Hepatic stellate cell (primary cell): ENCODE results near the gene PAK1.
"Not testable (repeated sequence)": the region's sequence is repeated elsewhere in the genome, so short reads cannot be mapped to it uniquely, and the experiment has no call there.

Experiments
- DNase-seq: peaks from one replicate; pipeline ENCODE4 v3.0.0; 2011; ENCODE audit warnings: low spot score

Gene PAK1

DNA sequence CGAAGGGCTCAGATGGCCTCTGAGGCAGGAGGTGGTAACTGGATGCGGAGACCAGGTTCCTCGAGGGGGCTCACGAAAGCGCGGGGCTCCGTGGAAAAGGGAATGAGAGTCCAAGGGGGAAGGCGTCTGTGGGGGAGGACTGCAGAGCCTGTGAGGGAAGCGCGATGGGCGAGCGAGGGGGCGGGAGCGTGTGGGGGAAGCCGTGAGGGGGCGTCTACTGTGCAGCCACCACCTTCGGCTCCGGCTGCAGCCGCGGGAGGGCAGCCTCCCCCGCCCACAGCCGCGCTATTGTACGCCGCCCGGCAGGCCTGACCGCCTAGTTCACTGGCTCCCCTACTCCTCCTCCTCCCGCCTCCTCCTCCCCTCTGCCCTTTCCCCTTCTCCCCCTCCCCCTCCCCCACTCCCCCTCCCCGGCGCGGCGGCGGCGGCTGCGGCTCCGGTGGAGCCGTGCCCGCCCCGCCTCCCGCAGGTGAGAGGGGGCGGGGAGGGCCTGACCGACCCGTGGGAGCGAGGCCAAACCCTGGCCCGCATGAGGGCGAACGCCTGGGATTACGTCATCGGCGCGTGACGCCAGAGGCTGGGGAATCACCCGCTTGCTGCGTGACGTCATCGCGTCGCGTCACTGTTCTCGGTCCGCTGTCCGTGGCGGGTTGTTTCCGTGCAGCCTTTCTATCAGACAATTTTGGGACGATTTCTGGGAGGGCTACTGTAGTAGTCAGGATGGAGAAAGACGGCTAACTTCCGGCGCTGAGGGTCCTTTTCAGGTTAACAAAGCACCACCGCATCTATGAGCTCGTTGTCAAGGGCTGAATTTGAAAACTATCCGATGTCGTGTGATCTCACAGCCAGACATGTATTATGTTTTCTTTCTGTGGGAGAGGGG, at the start of gene PAK1:
Gene PAK1 (minus strand): TSS at position 294 of the 883 bp plus-strand sequence. CDS start 81,574 bp downstream, outside the sequence.
- peak; percentile 83 for DNase-seq

DNA sequence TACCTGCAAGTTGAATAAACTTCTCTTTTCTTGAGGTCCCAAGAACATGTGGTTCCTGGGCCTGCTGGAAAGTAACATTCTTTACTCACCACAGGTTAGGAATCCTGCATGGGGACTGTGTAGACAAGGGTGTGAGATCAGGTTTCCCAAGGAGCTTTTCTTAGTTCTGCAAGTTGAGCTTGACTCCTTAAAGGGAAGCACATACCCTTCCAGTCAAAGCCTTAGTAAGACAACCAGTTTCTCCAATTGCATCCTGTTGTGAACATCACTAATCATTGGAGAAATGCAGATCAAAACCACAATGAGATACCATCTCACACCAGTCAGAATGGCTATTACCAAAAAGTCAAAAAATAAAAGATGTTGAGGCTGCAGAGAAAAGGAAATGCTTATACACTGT, 48.3 kb upstream of the PAK1 start:
- DNase-seq: no peak

DNA sequence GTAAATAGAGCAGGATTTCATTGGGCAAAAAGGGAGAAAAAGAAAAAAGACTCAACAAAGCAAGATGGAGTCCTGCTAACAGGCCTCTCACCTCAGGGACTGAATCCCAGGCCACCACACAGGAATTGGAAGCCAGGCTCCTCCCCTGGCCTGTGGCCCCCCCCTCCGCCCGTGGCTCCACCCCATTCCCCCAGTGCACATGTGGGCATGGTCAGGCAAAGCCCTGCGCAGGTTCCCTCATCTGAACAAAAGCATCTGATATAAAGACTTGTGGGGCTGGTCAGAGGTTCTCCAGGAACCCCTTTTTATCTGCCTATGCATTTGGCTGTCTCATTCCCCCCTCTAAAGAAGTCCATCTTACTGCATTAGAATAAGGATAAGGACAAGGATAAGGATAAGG, 46.0 kb upstream of the PAK1 start:
- DNase-seq: no peak

DNA sequence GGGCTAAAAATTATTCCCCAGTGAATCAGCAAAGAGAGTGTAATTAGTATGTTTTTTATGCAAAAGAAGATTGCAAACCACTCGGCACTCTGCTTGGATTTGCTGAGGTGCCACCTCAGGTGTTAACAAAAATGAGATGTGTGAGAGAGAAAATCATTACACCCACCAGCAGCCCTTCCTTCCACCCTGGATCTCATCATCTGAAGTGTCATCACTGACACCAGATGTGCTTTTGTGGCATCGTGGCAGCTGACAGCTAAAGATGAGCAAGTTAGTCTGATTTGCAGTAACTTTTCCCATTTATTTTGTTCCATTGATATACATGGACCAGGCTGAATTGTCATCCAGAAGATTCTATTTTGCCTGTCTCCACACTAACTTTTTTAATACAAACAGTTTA, 44.6 kb upstream of the PAK1 start:
- no peak for DNase-seq

DNA sequence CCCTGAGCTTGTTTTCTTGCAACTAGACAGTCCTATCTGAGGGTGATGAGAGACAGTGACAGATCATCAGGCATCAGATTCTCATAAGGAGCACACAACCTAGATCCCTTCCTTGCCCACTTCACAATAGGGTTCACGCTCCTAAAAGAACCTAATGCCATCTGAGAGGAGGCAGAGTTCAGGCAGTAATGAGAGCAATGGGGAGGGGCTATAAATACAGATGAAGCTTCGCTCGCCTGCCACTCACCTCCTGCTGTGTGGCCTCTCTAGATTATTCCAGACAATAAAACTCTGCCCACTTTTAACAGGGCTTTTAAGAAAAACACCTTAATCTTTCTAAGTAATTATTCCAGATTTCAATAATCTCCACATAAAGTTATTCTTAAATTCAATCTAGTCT, 43.9 kb upstream of the PAK1 start:
- no peak for DNase-seq

DNA sequence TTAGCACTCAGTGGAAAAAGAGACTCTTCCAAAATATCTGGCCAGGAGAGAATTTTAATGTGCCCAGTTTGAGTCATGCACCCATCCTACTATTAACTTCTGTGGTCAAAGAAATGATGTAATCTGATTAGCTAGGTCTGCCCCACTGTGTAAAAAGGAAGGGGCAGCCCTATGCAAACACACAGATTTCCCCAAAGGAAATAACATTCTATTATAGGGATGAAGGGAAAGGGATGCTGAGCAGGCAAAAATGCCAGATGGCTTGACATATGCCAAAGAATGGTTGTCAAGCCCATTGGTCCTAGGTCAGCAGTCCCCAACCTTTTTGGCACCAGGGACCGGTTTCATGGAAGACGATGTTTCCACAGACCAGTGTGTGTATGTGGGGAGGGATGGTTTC, 43.3 kb upstream of the PAK1 start:
- no peak for DNase-seq

DNA sequence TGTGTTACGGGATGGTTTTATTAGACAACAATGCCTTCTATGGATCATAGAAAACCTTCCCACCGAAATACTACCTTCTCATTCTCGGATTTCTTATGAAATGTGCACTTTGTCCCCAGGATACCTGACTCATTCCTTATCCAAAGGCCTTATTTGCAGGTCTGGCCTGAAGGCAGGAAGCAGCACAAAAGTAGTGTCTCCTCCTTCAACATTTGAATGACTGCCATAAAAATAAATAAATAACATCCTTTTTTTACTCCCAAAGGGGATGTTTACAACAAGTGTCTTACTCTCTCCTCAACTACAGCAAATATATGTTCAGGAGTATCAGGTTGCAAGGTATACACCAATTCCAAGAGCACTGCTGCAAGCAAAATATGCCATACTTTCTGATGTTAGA, 41.6 kb upstream of the PAK1 start:
- DNase-seq: no peak

DNA sequence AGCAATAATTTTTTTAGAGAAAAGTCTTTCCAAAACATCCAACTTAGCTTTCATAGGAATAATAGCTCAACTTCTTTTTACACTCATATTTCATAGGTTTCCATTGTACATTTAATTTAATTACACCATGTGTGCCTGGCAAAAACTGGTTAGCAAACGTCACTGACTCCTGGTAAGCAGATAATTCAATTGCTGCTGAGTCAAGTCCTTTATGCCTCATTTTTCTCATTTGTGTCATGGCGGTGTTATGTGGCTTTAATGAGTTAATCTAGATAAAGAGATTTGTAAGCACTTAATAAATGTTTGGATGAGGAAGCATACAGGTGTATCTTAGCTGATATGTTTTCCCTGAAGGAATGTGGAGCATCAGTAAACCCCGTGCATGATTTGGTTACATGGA, 41.2 kb upstream of the PAK1 start:
- DNase-seq: no peak

DNA sequence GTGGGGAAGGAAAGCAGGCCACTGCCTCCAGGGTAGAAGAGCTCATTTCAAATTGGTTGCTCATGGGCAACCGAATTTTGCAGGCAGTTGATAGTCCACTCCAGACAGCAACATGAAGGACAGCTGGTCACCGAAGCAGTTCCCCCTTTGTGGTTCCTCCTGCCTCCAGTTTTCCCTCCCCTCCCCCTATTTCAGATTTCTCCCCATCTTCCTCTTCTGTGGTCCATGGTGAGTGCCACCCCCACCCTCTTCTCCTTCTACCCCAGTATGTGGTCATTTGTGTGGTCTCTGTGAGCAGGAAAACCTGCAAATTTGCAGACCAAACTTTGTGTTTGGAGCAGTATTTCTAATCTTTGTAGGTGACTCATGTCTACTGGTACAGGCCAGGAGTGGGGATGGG, 38.2 kb upstream of the PAK1 start:
- DNase-seq: no peak

DNA sequence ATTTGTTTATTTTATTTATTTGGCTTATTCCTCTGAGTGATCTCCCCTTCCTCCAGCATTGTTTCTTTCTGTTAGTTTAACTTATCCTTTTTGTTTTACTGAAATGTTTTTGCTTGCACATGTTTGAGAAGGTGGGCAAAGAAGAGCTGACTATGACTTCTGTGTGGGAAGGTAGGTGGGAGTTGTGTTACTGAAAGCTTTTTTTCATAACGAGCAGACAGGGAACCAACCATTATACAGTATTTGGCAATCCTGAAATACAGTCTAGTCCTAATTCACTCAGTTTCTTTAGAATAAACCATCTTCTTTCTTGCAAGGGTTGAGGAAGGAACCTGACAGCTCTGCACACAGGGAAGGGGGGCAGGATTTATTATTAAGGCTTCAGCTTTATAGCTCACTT, 37.0 kb upstream of the PAK1 start:
- no peak for DNase-seq

DNA sequence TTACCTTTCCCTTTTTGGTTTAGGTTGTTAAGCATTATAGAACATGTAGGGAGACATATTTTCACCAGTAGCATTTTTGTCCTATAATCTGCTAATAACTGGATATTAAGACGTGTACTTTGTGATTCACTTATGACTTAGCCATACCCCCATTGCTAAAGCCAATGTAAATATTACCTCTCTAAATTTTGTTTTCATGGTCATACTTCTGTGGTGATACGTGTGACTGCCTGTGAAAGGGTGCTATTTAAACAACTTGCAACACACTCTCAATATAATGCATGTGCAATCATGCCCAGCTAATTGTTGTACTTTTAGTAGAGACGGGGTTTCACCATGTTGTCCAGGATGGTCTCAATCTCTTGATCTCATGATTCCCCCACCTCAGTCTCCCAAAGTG, 36.2 kb upstream of the PAK1 start:
- DNase-seq: no peak

DNA sequence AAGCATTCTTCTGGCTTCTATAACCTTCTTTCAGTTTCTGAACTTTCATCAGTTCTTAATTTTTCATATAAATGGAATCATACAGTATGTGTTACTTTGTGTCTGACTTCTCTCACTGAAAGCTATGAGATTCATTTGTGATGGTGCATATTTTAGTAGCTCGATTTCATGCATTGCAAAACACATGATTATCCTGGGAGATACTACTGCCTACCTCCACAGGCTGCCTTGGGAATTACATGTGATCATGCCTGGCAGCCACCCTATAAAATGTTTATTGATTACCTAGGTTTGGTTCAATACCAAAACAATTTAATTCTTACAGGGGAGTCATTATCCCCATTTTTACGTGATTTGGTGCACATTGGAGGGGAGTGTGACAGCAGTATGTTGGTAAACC, 34.1 kb upstream of the PAK1 start:
- DNase-seq: no peak

DNA sequence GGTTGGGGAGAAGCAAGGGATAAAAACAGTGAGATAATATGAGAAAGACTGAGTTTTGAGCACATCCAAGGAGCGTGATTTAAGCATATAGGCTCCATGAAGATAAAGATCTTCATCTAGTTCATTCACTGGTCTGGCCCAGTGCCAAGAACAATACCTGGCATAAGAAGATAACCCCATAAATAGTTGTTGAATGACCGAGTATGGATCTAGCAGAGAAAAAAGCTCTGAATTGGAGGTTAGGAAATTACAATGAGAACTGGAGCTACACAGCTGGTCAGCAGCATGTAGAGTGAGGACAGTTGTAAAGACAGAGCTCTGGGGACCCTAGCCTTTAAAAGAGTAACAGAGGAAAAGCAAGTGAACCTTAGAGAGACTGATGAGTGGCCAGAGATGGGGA, 33.0 kb upstream of the PAK1 start:
- no peak for DNase-seq

DNA sequence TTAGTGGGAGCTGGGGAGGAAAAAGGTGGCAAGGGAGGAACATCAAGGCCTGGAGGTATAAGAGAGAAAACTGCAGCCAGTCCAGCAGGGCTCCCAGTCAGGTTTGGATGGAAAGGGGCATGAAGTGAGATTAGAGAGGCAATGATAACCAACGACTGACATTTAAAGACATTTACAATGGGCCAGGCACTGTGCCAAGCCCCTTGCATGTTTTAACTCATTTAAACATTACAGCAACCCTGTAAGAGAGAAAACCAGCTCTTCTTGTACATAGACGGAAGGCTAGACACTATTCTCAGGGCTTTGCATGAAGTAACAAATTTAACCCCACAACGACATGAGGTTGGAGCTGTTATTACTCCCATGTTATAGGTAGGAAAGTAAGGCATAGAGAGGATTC, 32.1 kb upstream of the PAK1 start:
- no peak for DNase-seq

DNA sequence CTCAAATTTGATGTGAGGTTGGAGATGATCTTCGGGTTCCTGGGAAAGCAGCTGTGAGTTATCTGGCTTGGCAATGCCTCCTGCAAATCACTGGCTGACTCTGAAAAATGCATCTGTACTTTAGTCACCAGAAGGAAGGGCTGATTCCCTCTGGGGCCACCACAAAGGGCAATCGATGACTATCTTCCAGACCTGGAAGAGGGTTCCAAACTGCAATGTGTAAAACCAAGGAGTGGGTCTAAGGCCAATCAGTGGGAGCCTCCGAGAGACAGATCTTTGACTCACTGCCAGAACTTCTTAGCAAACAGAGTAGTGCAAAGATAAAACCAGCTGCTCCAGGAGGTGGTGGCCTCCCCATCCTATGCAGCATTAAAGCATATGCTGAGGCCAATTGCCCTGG, 29.1 kb upstream of the PAK1 start:
- peak; percentile 22 for DNase-seq

DNA sequence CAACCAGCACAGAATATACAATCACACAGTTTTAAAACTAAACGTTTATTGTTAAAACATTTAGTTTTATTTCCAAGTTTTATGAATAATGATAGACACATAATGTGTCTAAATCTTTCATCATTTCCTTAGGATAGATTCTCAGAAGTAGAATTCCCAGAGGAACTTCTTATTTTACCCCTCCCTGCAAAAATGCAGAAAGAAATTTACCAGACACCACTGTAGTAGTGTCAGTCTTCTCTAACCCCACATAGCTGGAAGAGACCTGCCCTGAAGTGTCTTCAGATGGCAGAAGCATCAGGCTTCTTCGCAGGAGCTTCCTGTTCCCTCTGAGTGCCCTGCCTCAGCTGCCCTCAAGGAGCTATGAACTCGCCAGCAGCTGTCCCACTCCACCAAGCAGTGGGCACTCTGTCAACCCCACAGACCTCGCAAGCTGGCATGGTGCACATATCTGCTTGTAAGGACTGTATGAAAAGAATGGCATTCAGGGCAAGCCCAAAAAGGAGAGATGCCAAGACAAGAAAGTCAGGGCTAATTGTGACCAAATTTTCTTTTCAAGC, 28.5 kb upstream of the PAK1 start:
- no peak for DNase-seq

DNA sequence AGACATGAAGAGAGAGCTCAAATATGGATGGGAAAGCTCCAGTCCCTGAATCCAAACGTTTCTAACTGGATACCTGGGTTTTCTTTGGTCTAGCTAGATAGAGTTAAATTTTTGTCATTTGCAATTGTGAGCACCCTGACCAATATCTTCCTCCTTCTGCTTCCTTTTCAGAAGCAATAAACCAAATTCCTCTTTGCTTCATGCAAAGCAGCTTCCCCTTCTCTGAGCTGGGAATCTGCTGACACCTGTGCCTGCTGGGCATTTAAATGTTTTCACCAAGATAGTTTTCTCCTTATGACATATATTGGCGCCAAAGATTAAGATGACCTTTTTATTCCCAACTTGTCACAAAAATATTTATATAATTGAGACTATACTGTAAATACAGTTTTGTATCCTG, 27.9 kb upstream of the PAK1 start:
- no peak for DNase-seq

DNA sequence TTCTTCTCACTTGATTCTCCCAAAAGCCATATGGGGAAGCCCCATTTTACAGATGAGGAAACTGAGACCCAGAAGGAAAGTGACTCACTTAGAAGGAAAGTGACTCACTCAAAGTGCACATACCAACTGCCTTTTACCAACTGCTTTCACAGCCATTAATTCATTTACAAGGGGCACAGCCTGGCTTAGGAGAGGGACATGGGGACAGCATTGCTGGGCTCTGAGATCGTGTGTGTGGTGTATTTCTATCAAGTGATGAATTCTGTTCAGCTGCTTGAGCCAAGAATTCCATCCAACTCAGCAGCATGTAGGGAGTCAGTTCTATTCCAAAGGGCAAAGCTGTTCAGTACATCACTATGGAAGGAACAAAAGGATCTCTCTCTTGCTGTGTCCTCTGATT, 23.5 kb upstream of the PAK1 start:
- no peak for DNase-seq

DNA sequence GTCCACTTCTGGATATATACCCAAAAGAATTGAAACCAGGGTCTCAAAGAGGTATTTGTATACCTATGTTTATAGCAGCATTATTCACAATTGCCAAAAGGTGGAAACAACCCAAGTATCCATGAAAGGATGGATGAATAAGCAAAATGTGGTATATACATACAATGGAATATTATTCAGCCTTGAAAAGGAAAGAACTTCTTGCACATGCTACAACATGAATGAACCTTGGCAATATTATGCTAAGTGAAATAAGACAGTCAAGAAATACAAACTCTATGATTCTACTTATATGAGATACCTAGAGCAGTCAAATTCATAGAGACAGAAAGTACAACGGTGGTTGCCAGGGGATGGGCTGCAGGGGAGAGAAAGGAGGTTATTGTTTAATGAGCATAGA, 21.6 kb upstream of the PAK1 start:
- DNase-seq: no peak

DNA sequence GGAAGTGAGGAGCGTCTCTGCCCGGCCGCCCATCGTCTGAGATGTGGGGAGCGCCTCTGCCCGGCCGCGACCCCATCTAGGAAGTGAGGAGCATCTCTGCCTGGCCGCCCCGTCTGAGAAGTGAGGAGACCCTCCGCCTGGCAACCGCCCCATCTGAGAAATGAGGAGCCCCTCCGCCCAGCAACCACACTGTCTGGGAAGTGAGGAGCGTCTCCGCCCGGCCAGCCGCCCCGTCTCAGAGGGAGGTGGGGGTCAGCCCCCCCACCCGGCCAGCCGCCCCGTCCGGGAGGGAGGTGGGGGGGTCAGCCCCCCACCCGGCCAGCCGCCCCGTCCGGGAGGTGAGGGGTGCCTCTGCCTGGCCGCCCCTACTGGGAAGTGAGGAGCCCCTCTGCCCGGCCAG, 16.1 kb upstream of the PAK1 start:
- DNase-seq: not testable (repeated sequence)

DNA sequence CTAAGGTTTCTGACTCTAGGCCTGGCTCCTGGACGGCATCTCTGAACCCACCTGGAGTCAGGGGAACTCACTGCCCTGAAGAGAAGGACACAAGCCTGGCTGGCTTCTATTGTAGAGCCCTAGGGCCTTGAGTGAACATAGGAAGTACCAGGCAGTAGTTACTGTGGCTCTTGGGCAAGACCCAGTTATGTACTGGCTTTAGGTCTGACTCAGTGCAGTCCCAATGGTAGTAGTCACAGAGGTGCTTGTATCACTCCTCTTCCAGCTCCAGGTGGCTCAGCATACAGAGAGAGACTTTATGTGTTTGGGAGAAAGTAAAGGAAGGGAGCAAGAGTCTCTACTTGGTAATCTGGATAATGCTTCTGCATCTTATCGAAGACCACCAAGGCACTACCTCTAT, 13.9 kb upstream of the PAK1 start:
- DNase-seq: no peak

DNA sequence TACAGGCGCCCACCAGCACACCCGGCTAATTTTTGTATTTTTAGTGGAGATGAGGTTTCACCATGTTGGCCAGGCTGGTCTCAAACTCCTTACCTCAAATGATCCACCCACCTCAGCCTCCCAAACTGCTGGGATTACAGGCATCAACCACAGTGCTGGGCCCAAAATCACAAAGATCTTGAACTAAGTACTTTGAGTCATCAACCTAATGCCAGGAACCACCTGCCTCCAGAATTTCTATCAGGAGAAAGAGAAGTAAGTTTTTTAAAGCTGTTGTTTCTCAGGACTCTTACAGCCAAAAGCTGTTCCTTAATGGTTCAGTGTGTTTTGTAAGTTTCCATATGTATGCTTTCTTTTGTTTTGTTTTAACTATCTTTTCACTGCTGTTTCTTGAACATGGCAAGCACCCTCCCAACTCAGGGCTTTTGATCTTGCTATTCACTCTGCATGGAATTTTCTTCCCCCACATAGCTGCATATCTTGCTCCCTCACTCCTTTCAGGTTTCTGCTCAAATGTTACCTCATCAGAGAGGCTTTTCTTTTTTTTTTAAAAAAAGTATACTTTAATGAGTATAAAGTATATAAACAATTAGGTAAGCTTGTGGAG, 6.0 kb upstream of the PAK1 start:
- no peak for DNase-seq

DNA sequence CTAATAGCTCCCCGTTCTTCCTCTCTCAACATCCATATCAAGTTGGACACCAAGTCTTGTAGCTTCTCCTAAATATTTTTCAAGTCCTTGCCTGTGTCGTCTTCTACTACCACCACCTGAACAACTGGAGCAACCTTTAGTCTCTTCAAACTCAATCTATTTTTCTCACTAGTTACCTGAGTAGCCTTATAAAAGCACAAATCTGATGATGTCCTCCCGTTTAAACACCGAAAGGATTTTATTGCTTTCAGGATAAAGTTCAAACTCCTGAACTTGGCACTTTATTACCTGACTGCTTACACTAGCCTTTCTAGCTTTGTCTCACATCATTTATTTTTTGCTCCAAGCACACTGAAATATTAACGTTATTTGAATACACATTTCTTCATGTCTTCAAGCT, 1.3 kb upstream of the PAK1 start:
- no peak for DNase-seq

DNA sequence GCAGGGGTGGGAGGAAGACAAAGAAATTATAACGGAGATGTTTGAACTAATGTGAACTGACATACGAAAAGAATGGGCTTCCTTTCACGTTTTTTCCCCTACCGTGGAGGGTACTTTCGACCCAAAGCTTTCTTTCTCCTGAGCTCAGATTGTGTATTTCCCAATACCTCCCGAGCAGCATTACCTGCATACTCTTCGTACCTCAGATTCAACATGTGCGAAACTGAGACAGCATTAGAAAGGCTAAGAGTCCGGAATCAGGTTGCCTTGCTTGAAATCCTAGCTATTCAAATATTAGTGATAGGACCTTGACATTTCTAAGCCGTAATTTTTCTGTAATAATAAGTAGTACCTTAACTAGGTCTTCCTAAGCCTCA, 778 bp upstream of the PAK1 start:
- no peak for DNase-seq
